GM10847 (cell line): ENCODE measurements around the gene EEFSEC.

Source experiments
- POLR2A ChIP-seq: IDR thresholded peaks from 2 replicates; pipeline ENCODE4 v1.6.1; 2011; ENCODE audit not compliant: insufficient read length; ENCODE audit errors: extremely low read depth

Gene EEFSEC

GRCh38 chr3:128410669-128411573, 257.6 kb downstream of the EEFSEC start:
- no peak for TF ChIP-seq POLR2A

DNA sequence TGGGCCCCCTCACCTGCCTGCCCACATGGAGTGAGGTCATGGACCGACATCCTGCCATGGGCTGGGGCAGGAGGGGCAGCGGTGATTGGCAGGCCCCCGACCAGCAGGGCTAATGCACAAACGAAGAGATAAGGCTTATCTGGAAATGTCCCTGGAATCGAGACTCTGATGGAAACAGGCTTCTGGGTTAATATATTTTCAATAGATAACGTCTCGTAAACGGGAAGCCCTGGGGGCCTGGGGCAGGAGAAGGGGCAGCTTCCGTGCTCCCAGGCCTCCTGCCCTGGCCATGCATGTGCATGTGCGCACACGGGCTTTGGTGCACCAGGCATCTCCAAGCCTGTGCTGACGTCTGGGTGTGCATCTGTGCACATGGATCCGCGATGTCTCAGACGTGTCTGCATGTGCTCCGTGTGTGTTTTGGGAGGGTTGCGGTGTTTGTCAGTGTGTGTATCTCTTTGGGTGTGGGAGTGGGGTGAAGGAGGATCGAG, 258.3 kb downstream of the EEFSEC start:
- no peak for TF ChIP-seq POLR2A

DNA sequence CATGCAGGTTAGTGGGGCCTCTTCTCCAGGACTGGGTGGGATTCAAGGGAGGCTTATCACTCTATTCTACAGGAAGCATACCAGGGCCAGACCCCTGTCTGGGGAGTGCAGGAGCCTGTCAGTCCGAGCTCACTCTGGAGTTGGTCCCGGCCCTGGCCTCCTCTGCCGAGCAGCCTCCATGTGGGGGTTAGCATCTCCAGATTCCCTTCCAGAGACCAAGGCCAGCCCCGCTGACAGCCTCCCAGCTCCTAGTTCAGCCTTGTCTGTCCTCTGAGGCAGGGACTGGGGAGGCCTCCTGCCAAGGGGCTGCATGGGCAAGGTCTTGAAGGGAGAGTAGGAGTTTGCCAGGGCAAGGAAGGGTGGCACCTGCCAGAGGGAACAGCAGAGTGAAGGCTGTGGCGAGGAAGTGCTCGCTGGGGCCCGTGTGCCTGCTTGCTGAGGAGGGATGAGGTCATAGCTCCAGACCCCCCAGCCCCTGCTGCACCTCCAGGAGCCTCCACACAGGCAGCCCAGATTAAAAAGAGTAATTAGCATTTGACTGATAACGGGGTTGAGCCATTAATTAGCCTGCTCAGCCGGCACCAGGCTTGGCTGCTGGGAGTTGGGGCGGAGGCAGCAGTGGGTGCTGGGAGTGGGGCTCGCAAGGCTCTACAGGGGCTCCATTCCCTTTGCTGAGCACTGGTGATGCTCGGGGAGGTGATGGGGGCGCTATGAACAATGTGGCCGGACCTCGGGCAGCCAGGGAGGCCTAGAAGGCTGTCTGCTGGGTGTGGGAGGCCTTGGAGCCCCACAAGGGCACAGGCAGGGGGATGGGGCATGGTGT, 259.1 kb downstream of the EEFSEC start:
- no peak for TF ChIP-seq POLR2A

- no peak for TF ChIP-seq POLR2A
Observed at GRCh38 chr3:128413003-128413370, 259.7 kb downstream of the EEFSEC start.

- no peak for TF ChIP-seq POLR2A
Observed at GRCh38 chr3:128413413-128414205, 260.3 kb downstream of the EEFSEC start.

DNA sequence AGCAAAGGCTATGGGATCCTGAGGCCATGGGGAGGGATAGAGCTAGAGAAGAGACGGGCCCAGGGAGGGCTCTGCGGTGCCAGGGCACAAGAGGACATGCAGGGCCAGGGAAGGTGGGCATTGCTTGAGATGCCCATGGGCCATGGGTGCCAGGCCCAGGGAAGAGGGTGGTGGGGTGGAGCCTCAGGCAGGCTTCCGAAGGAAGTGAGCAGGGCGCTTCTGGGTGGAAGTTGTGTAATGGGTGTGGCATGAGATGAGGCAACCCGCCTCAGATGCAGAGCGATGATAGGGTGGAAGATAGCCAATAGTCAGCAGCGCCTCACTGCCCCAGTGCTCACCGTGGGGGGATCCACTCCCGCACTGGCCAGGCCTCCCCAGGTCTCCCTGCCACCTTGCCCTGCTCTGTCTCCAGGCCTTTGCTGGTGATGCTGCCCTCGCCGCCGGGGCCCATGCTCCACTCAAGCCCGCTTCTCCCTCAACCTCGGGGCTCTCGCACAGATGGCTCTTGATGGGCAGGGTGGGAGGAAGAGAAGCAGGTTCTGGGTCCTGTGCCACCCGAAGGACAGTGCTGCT, 262.0 kb downstream of the EEFSEC start:
- no peak for TF ChIP-seq POLR2A

DNA sequence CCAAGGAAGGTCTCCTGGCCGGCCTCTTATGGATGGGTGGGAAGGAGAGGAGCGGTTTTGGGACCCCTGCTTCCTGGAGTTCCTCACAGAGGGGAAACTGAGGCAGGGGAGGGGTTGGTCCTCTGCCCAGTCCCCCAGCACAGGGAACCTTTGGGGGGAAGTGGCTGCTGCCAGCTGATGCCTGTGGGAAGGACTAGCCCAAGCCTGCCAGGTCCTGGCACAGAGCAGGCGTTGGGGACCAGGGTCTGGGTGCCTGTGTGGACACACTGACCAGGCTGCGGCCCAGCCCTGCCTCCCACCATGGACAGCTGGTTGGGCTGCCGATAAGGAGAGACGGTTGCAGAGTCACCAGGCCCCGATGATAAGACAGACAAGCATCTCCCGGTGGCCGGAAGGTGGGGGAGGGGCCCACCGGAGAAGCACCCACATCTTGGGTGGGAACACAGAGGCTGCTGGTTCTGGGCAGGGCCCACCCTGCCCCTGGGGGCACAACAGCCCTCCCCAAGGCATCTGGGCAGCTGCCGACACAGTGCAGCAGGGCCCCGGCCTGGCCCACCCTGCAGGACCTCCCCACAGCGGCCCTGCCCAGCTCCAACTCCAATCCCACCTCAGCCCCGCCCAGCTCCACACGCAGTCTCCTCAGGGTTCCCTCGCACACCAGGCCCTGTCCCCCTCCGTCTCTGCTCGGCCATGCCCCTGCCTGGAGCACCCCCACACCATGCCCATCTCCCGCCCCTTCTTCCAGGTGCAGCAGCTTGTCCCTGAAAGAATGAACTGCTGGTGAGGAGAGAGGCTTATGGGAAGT, 262.7 kb downstream of the EEFSEC start:
- no peak for TF ChIP-seq POLR2A

DNA sequence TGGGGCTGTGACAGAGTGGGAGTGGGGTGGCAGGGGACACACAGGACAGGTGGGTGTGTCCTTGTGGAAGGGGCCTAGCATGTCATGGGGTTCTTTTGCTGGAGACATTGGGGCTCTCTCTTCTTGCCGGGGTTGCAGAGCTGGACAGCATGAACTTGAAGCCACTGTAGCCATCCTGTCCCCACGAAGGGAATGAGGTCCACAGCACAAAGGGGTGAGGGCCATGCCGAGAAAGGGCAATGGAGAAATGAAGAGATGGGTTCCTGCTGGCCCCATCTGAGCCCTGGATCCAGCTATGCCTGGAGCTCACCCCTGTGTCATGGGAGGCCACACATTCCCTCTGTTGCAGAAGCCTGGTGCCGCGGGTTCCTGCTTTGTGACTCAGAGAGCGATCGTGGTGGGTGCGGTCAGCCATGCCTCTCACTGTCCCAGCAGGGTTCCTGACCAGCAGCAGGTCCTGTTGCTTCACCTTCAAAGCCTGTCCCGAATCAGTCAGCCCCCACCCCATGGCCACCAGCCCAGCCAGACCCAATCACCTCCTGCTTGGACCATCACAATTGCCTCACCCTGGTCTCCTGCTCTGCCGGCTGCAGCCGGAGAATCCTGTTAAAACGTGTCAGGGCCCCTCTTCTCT, 263.4 kb downstream of the EEFSEC start:
- no peak for TF ChIP-seq POLR2A

GRCh38 chr3:128418900-128419299, 265.6 kb downstream of the EEFSEC start:
- no peak for TF ChIP-seq POLR2A

GRCh38 chr3:128419311-128419710, 266.0 kb downstream of the EEFSEC start:
- no peak for TF ChIP-seq POLR2A

GRCh38 chr3:128420289-128420688, 267.0 kb downstream of the EEFSEC start:
- no peak for TF ChIP-seq POLR2A

DNA sequence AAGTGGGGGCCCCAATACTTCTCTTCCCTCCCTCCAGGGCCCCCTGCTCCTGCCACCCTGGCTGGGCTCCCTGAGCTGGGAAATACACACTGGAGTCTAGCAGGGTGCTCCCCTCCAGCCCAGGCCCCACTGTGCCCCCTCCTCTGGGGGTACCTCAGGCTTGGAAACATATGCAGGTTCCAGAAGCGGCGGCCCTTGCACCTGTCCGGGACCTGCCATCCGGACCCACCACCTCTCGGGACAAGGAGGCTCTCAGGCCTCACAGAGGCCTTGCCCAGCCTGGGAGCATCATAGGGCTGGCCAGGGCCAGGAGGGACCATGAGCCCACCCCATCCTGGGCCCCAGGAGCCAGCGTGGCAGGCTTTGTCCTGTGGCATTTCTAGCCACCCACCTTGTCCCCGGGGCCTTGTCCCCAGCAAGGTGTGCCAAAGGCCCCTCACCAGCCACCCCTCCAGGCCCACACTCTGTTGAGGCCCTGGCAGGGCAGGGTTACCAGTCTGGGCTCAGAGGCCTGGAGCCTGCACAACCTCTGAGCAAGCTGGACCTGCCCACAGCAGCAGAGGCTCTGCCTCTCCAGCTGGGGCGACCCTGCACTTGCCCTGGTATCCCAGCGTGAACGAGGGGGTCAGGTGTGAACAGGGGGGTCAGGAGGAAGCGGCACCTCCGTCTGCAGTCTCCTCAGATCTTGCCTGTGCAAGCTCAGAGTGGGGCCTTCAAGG, 267.6 kb downstream of the EEFSEC start:
- TF ChIP-seq POLR2A: no peak

DNA sequence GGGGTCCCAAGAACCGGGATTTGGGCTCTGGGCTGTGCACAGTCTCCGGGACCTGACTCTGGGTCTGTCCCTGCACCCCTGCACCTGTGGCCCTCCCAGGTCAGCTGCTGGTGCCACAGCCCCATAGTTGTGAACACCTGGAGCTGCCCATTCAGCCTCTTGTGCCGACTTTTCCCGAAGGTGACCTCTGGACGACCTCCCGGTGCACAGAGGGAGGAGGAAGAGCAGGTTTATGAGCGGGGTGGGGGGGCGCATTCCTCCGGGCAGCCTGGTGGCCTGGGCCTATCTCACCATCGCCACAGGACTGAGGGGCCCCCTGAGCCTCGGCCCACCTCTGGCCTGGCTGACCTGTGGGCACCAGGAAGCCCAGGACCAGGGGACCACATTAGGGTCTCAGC, 268.2 kb downstream of the EEFSEC start:
- TF ChIP-seq POLR2A: no peak
